Transverse colon (tissue), 4 donors: Measurements from ENCODE around the gene ATP6V1F. TPM values are rescaled to one million over a fixed set of nuclear protein-coding genes. Genes with fewer than 3 reads are reported as not detected.
A peak's percentile ranks its signal among the peaks of the same experiment; 100 is the strongest.

Experiments used
- DNase-seq: peaks from one replicate; pipeline ENCODE4 v3.0.0-alpha.2; 2019
- H3K27ac ChIP-seq, 4 donors: fragments of 200-600 bp; sonication (generic); 2 replicates each; pipeline ENCODE4 v1.5.1; 2016 to 2018; ENCODE audit warnings: inconsistent platforms in 4 of 4
- H3K27me3 ChIP-seq: fragments of 200-600 bp; sonication (generic); 2 replicates; pipeline ENCODE4 v1.5.1; 2017; ENCODE audit warnings: inconsistent platforms
- H3K36me3 ChIP-seq, 4 donors: fragments of 200-600 bp; sonication (generic); 2 replicates each; pipeline ENCODE4 v1.5.1; 2017 to 2019; ENCODE audit warnings: inconsistent platforms in 4 of 4
- H3K4me1 ChIP-seq, 4 donors: fragments of 200-600 bp; sonication (generic); 2 replicates each; pipeline ENCODE4 v1.5.1; 2017 to 2020; ENCODE audit warnings: inconsistent platforms in 4 of 4
- H3K4me3 ChIP-seq, 4 donors: fragments of 200-600 bp; sonication (generic); 1 replicate in 1 of 4; 2 replicates in 3 of 4; pipeline versions ENCODE4 v1.5.1 to v1.6.1; 2017 to 2019; ENCODE audit warnings: inconsistent platforms in 4 of 4
- H3K9me3 ChIP-seq, 2 donors: fragments of 200-600 bp; sonication (generic); 2 replicates each; pipeline ENCODE4 v1.5.1; 2017 to 2019; ENCODE audit warnings: inconsistent platforms in 2 of 2
- CTCF ChIP-seq, 5 experiments: fragments of 200-600 bp in 3 of 5; fragments of 450-650 bp in 2 of 5; sonication (generic) in 3 of 5; IDR thresholded peaks; 1 replicate in 2 of 5; 2 replicates in 3 of 5; pipeline ENCODE4 v1.5.1; 2016 to 2017; ENCODE audit warnings: antibody characterized with exemption in 5 of 5, inconsistent platforms in 3 of 5, mild to moderate bottlenecking in 2 of 5, moderate library complexity in 1 of 5
- EP300 ChIP-seq: sonication (generic); formaldehyde crosslinking; IDR thresholded peaks from one replicate; pipeline ENCODE4 v1.6.1; 2017; ENCODE audit warnings: antibody characterized with exemption, low read depth
- POLR2A ChIP-seq: fragments of 450-650 bp; IDR thresholded peaks from one replicate; pipeline ENCODE4 v1.6.1; 2016; ENCODE audit warnings: antibody characterized with exemption, mild to moderate bottlenecking, moderate library complexity
- POLR2AphosphoS5 ChIP-seq, 3 donors: sonication (generic); formaldehyde crosslinking; IDR thresholded peaks; one replicate each; pipeline ENCODE4 v1.6.1; 2016; ENCODE audit warnings: antibody characterized with exemption in 3 of 3
- WGBS, 2 donors: methylation state at CpG; one replicate each; pipeline ENCODE4 v1.1.5; 2018; ENCODE audit warnings: low coverage in 1 of 2; 5-methylcytosine and 5-hydroxymethylcytosine counted together
- in situ Hi-C, 4 donors: fragments of 200-750 bp; cut with MboI; loops; one replicate each; pipeline versions ENCODE4 v1.15.0 to v1.15.1; 2017; ENCODE audit warnings: low sequenced_read_pairs in 3 of 4, low pct_ligation_motif_present in 1 of 4, low pct_unique_long_range_greater_than_20kb in 1 of 4
- intact Hi-C: fragments of 100-400 bp; cut with DNase I; formaldehyde crosslinking; loops from one replicate; pipeline ENCODE4 v1.15.1; 2023; ENCODE audit warnings: low total_unique reads
- total RNA-seq, 4 donors: library from RNA; depleted of rRNA; stranded (reverse); fragments of >200 nt; gene quantifications; one replicate each; pipeline ENCODE4 v1.1.0, GENCODE V29; 2016

ATP6V1F gene
- total RNA-seq, 4 donors from 2014 or later: 25.5 to 128 (median 63.2) TPM

DNA sequence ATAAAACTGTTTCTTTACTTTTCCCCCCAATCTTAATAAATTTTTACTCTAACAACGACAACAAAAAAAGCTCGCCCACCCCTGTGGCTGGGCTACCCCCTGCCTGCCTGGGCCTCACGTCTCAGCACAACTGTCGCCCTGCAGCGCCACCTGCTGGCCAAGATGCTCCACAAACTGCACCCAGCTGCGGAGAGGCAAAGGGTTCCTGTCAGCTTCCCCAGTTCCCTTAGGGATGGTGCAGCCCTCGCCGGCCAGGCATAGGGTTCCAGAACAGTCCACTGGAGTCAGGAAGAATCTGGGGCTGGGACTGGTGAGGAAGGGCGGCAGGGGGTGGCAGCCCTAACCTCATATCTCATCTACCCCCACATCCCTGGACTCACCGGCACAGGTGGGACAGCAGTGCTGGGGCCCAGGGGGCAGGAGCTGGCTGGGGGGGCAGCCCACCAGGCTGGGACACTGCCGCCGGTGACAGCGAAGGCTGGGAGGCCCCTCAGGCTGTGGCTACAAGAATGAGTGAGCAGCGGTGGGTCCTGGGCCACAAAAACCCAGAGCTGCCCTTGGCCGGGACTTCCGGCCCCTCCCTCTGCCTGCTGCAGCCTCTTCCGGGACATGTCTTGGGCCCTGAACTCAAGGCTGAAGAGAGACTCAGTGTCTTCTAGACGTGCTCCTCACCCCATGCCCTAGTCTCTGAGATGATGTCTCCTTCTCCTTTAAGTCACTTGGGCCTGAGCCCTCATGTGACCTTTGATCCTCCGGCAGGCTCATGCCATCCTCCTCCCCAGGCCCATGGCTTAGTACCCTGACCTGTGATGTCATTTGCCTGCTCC lies 21.2 kb downstream of the ATP6V1F start:
- TF ChIP-seq POLR2AphosphoS5 (IDR thresholded peaks at IDR 0.05) (no peak), CTCF (IDR thresholded peaks at IDR 0.05) (peak; percentile 93 to 98 (median 94)), EP300 (no peak), POLR2A (no peak)
- Histone ChIP-seq H3K36me3 (no peaks in the 10 kb centered on the region), H3K4me3 (no peak overlapping the region), H3K27ac (no peak overlapping the region), H3K9me3 (no peaks in the 10 kb centered on the region), H3K27me3 (peaks cover 2% of the 10 kb centered on the region), H3K4me1 (no peaks in the 10 kb centered on the region)
- intact Hi-C loops: loop anchor here (10.0 kb wide), 1 partner anchor 409 kb away; the partner anchor contains the start of gene METTL2B
- DNase-seq: peak; percentile 88
- in situ Hi-C loops: loop anchor here in 1 of 4 donors (25.0 kb wide), 1 partner anchor 272 kb away; no protein-coding TSS in a partner anchor
- 32% methylated on average over 19 of the region's 19 CpGs; no CpG with 5 or more reads in 1 of the 2 donors for WGBS, 2 donors

GRCh38 chr7:128884561-128885369 lies 22.1 kb downstream of the ATP6V1F start:
- Histone ChIP-seq H3K27me3 (peaks cover 3% of the 10 kb centered on the region), H3K9me3 (no peaks in the 10 kb centered on the region), H3K4me3 (no peak overlapping the region), H3K36me3 (no peaks in the 10 kb centered on the region), H3K27ac (no peak overlapping the region), H3K4me1 (no peaks in the 10 kb centered on the region)
- in situ Hi-C loops: loop anchor here in 1 of 4 donors (25.0 kb wide), 1 partner anchor 272 kb away; no protein-coding TSS in a partner anchor
- 82% methylated on average over 25 of the region's 26 CpGs; no CpG with 5 or more reads in 1 of the 2 donors for WGBS, 2 donors
- DNase-seq: no peak
- TF ChIP-seq POLR2AphosphoS5 (IDR thresholded peaks at IDR 0.05): no peak
- no peak for TF ChIP-seq EP300
- no peak for TF ChIP-seq CTCF (IDR thresholded peaks at IDR 0.05)
- TF ChIP-seq POLR2A: no peak
- intact Hi-C loops: loop anchor here (10.0 kb wide), 1 partner anchor 410 kb away; the partner anchor contains the start of gene METTL2B

DNA sequence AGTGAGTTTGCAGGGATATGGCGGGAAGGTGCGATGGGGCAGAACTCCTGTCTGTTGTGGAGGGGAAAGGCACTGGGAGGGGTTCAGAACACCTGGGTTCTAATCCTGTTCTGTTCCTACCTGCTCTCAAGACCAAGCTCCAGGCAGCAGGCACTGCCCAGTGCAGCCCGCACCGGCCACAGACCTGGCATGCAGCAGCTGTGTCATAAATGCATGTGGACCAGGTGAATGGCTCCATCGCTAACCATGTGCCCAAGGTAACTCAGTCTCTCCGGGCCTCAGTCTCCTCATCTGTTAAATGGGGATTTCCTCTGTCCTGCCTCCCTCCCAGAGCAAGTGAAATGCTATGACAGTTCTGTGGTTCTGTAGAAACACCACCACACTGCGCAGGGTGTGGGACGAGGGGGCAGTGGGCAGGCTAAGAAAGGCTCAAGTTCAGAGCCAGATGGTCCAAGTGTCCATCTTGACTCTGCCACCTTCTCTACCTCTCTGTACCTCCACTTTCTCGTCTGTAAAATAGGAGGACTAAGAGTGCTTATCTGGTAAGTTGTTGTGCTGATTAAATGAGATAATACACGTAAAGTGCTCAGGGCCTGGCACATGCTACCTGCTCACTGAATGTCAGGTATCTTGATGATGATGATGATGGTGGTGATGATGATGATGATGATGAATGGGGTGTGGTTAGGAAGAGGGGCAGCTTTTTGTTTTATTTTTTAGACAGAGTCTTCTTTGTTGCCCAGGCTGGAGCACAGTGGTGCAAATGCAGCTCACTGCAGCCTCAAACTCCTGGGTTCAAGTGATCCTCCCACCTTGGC lies 22.9 kb downstream of the ATP6V1F start:
- no peak for DNase-seq
- Histone ChIP-seq H3K4me1 (peaks cover 0 to under 1% (median under 1%) of the 10 kb centered on the region in 4 donors), H3K9me3 (no peaks in the 10 kb centered on the region), H3K27ac (no peak overlapping the region), H3K4me3 (no peak overlapping the region), H3K27me3 (peaks cover 10% of the 10 kb centered on the region), H3K36me3 (no peaks in the 10 kb centered on the region)
- in situ Hi-C loops (loop anchor here in 1 of 4 donors (25.0 kb wide), 1 partner anchor 273 kb away; no protein-coding TSS in a partner anchor), intact Hi-C loops (loop anchor here (10.0 kb wide), 1 partner anchor 411 kb away; the partner anchor contains the start of gene METTL2B)
- TF ChIP-seq EP300 (no peak), CTCF (IDR thresholded peaks at IDR 0.05) (no peak), POLR2AphosphoS5 (IDR thresholded peaks at IDR 0.05) (no peak), POLR2A (no peak)
- 87 to 94% methylated on average over 3 to 10 of the region's 10 CpGs for WGBS, 2 donors
